ENCODE measurements around the gene FAM136A. TPM values are rescaled to one million over a fixed set of nuclear protein-coding genes. Genes with fewer than 3 reads are reported as not detected.
A peak's percentile ranks its signal among the peaks of the same experiment; 100 is the strongest.
"Not testable (repeated sequence)": the region's sequence is repeated elsewhere in the genome, so short reads cannot be mapped to it uniquely, and the experiment has no call there.

The FAM136A gene
- polyA plus RNA-seq, 10 donors: 35.0 to 46.6 (median 41.5) TPM

GRCh38 chr2:70303186-70303585 lies 1.3 kb upstream of the FAM136A start:
- no peak for DNase-seq

GRCh38 chr2:70302195-70302546 lies 304 bp upstream of the FAM136A start:
- DNase-seq: not testable (repeated sequence)

- DNase-seq: peak; percentile 7 to 18 (median 11)
These were observed 1.0 kb downstream of the FAM136A start for GRCh38 chr2:70300771-70301343.

- DNase-seq: not testable (repeated sequence)
These were observed 4.0 kb downstream of the FAM136A start for GRCh38 chr2:70297828-70298227.

DNA sequence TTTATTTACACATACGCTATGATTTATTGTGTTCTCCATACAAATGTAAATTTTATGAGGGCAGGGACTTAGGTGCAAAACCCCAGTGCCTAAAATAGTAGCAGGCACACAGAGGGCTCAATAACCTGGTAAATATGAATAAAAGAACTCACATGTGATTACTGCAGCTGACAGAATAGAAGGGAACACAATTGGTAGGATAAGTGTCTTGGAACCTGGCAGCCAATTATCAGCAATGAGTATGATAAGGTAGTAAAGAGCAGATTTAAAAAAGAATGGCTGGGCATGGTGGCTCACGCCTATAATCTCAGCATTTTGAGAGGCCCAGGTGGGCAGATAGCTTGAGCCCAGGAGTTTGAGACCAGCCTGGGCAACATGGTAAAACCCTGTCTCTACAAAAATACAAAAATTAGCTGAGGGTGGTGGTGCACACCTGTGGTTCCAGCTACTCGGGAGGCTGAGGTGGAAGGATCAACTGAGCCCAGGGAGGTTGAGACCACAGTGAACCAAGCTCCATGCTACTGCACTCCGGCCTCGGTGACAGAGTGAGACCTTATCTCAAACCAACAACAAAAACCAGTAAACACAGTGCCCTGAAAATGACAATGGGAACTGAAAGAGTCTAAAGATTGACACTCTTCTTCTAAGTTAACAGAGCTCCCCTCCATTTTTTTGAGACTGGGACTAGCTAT lies 18.2 kb downstream of the FAM136A start:
- DNase-seq: no peak

GRCh38 chr2:70282439-70282838 lies 19.4 kb downstream of the FAM136A start:
- DNase-seq: no peak

- no peak for DNase-seq
These were observed 21.5 kb downstream of the FAM136A start for GRCh38 chr2:70280242-70280798.

DNA sequence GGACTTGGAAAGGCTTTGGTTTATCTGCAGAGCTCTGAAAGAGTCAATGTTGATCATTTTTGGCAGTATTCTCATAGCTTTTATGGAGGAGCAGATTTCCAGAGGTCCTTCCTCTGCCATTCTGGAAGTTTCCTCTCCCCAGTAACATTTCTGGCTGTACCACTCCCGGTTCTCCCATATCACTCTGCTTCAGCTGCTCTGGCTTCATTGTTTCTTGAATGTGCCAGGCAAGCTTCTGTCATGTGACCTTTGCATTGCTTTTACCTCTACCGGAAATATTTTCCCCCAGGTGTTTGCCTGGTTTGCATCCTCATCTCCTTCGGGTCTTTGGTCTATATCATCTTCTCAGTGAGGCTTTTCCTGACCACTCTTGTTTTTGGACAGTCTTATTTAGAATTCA lies 31.5 kb downstream of the FAM136A start:
- DNase-seq: no peak

DNA sequence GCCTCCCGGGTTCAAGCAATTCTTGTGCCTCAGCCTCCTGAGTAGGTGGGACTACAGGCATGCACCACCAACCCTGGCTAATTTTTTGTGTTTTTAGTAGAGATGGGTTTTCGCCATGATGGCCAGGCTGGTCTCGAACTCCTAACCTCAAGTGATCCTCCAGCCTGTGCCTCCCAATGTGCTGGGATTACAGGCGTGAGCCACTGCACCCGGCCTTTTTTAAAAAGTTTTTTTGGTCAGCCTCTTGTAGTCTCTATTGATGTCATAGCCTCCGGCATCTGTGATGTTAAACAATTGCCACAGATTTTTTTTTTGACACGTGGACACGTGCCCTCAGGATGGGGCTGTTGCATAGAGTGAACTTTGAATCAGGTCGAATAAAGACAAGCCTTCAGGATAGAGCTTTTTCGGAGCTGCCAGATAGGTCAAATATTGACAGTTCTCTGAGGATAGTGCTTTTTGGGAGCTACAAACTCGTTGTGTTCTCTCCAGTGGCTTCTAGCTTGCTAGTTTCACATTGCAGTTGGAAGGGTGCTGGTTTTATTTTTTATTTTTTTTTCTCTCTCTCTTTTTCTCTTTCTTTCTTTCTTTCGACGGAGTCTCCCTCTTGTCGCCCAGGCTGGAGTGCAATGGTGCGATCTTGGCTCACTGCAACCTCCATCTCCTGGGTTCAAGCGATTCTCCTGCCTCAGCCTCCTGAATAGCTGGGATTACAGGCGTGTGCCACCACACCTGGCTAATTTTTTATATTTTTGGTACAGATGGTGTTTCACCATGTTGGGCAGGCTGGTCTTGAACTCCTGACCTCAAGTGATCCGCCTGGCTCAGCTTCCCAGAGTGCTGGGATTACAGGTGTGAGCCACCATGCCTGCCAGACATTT lies 32.2 kb downstream of the FAM136A start:
- DNase-seq: not testable (repeated sequence)

- DNase-seq: not testable (repeated sequence)
These were observed 34.9 kb downstream of the FAM136A start for GRCh38 chr2:70266925-70267324.

DNA sequence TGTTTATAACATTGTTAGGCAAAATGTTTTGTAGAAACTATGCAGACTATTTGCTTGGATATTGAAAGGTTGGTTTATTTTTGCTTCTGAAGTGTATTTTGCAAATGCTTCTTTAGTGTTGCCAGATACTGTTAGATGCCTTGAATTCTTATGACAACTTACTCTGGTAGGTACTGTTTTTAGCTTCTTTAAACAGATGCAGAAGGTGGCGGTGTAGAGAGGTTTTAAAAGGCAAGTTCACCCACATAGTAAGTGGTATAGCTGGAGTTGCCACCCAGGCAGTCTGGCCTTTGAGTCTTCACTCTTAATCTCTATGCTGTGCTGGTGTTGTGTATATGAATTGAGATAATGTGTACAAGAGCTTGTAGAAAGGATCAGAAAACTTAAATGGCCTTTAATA lies 40.4 kb downstream of the FAM136A start:
- DNase-seq: no peak

- DNase-seq: peak in 2 of 3 donors; percentile 33 to 84
These were observed 43.4 kb downstream of the FAM136A start for GRCh38 chr2:70258532-70258875.

DNA sequence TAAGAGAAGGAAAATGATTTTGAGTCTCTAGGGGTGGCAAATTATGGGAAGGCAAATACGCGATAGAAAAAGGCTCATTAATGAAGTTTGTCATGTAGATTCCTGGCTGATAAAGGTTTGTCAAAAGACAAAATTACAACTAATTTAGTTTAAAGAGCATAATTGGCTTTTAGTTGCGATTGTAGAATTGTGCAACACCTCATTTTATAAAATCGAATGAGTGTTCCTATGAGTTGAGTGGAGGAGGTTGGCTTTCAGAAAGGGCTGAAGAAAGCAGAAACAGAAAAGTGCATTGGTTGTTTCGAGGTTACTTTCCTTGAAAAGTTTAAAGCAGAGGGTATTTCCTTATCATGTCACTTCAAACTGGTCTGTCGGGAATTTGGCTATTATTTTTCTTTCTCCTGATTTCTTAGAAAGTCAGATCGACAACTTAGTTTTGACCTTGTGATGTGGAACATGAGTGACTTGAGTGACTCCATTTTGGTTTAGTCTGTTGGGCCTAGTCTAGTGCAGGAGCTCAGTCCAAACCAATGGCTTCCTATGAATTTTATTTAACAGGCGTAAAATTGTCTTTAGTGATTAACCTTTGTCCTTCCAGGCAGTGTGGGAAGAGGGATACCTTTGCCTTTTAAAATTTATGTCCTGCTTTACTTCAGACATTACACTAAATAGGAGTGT lies 46.1 kb downstream of the FAM136A start:
- no peak for DNase-seq

DNA sequence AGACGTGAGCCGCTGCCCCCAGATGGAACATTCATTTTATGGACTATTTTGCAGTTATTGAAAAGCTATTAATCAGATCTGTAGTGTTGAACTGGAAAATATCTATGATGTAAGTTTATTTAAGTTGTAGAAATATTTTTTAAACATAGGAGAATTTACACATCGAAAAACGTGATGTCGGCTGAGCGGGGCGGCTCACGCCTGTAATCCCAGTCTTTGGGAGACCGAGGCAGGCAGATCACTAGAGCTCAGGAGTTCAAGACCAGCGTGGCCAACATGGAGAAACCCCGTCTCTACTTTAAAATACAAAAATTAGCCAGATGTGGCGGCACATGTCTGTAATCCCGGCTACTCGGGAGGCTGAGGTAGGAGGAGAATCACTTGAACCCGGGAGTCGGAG lies 51.4 kb downstream of the FAM136A start:
- no peak for DNase-seq

GRCh38 chr2:70248181-70248847 lies 53.6 kb downstream of the FAM136A start, which contains the start of gene TIA1:
Gene TIA1, minus strand, starts transcription at chr2:70248628. Its CDS starts 198 bp downstream, at chr2:70248430.
- peak; percentile 99 for DNase-seq

GRCh38 chr2:70247364-70248180 lies 54.3 kb downstream of the FAM136A start:
- DNase-seq: peak; percentile 57 to 85 (median 66)
